GM18909 (cell line): ENCODE data around the gene CTU2.
"Not testable (repeated sequence)": the region's sequence is repeated elsewhere in the genome, so short reads cannot be mapped to it uniquely, and the experiment has no call there.

Experiments used
- ATAC-seq: cut with Tn5 transposase; IDR thresholded peaks from one replicate; pipeline ENCODE4 v1.9.1; 2021; ENCODE audit warnings: mild to moderate bottlenecking; ENCODE audit not compliant: unreplicated experiment, poor library complexity

Gene CTU2

DNA sequence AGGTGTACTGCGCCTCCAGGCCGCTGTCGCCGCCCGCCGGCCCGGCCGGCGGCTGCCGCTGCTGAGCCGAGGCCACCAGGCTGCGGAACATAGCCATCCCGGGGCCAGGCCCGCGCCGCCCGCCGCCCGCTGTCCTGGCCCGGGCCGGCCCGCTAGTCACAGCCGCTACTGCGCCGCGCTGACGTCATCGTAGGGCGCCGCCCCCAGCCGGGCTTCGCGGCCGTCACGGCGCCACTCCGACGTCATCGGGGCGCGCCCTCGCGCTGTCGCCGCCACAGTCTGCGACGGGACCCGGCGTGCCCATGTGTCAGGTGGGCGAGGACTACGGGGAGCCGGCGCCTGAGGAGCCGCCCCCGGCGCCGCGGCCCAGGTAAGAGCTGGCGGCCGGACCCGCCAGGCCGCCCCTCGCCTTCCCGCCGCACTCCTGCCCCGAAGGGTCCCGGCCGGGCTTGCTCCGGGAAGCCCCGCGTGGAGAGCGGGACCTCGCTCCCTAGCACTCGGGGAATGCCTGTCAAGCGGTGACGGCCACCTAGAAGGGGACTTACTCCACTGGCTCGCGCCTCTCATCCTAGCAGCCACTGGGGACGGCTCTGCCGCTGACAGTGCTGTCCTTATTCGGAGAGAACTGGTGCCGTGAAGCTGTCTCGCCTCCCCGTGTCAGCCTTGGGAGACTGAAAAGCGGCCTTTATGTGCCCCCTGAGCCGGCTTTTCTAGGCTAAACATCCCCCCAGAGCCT is at the start of gene CTU2, which contains the start of gene RNF166:
Gene CTU2 (plus strand): TSS at position 275 of the 736 bp plus-strand sequence. CDS start 28 bp downstream, at position 303.
Gene RNF166 (minus strand): TSS at position 180 of the 736 bp plus-strand sequence. CDS start 83 bp downstream, at position 97.
- peak; percentile 66 for ATAC-seq

DNA sequence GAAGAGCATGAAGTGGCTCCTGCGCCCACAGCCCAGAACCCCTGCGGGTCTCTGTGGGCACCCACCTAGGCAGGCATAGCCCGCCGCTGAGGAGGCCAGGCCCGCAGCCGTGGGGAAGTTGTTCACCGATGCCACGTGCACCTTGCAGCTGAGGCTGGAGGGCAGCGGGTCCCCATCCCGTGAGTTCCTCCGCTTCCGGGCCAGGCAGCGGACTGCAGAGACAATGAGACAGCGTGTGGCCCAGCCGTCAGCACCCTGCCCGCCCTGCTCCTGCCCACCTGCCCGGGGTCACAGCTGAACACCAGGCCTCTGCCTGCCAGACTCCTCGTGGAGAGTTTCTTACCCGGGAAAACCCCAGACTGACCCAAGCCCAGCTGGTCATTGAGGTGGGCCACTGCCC is 48.9 kb upstream of the CTU2 start:
- no peak for ATAC-seq

- ATAC-seq = no peak
Observed at GRCh38 chr16:88658714-88659113, 47.6 kb upstream of the CTU2 start.

DNA sequence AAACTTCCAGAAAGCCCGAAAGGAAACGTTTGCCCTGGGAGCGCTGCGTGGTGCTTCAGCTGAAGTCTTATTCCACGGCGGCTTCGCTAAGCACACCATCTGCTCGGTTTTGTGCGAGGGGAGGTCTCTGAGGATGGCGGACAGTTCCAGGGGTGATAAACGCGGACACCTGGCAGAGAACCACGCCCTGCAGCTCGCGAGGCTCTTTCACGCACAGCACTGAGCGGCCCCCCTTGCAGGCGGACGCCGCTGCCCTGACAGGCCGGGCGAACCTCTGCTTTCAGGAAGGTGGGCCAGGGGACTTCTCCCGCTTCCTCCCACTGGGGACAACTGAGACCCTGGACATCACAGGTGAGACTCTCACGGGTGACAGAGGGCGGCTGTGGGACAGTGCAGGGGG is 47.1 kb upstream of the CTU2 start:
- no peak for ATAC-seq

- ATAC-seq = no peak
Observed at GRCh38 chr16:88661468-88661867, 44.8 kb upstream of the CTU2 start.

DNA sequence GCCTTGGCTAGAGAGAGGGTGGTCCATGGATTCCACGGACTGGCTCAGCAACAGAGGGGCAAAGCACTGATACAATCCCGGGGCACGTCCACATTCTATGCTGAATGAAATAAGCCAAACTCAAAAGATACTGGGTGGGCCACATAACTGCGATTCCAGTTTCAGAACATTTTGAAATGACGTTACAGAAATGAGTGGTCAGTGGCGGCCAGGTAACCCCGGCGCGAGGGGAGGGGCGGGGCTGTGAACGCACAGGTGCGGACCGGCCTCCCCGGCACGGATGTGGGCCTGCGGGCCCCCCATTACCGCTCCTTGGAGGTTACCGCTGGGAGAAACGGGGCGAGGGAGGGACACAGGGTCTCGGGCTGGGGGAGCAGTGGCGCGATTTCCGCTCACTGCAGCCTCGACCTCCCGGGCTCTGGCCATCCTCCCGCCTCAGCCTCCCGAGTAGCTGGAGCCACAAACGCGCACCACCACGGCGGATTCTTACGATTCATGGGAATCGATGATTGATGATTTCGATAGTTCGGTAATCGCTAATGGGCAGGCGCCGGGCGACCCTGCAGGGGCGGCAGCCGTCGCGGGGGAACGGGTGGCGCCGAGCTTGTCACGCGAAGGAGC is 44.0 kb upstream of the CTU2 start:
- no peak for ATAC-seq

DNA sequence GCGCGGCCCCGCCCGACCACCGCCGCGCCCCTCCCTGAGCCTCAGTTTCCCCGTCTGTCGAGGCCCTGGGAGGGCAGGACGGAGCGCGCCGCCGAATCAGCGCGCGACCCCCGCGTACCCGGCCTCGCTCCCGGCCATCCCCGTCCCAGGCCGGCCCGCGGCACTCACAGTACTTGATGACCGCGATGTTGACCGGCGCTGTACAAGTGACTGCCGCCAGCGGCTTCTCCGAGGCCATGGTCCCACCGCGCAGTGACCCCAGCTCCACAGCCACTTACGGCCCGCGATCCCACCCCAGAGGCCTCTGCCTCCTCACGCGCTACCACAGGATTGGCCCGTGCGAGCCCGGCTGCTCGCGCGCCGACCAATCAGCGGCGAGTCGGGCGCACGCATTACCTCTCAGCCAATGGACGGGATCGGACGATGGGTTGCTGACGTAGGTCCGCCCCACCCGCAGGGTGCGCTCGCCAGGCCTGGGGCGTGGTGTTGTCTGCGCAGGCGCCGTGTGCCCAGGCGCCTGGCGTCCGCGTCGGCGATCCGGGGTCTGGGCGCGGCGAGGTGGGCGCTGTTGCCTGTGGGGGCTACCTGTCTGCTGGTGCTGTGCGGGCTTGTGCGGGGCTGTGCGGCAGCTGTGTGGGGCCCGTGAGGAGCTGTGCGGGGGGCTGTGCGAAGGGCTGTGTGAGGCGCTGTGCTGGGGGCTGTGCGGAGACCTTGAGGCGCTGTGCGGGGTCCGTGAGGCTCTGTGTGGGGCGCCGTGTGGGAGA is 43.3 kb upstream of the CTU2 start, which contains the start of gene MVD:
Gene MVD (minus strand): TSS at position 249 of the 764 bp plus-strand sequence. CDS start 11 bp downstream, at position 238.
- ATAC-seq = peak; percentile 94

DNA sequence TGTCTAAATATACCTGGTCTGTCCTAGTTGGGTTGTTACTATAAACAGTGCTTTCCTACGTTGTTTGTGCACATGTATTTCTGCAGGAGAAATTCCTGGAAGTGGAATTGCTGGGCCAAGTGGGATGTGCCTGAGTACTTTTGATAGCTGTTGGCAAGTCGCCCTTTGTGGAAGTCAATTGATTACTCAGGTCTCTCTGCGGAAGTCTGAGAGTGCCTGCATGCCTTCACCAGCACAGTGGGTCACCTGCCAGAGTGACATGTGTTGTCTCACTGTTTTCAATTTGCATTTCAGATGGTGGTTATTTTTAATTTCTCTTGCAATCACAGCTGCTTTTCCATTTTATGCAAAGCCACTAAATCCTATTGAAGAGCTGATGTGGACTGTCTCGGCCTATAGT is 41.2 kb upstream of the CTU2 start:
- ATAC-seq = no peak

- no peak for ATAC-seq
Observed at GRCh38 chr16:88665570-88665969, 40.7 kb upstream of the CTU2 start.

- ATAC-seq = no peak
Observed at GRCh38 chr16:88667461-88667860, 38.8 kb upstream of the CTU2 start.

DNA sequence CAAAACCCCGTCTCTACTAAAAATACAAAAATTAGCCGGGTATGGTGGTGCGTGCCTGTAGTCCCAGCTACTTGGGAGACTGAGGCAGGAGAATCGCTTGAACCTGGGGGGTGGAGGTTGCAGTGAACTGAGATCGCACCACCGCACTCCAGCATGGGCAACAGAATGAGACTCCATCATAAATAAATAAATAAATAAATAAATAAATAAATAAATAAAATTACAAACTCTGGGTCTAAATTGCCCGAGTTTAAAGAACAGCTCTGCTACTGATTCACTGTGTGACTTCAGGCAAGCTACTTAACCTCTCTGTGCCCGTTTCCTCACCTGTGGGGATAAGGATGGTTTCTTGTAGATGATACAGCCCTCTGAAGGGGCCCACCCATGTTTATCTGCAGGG is 36.8 kb upstream of the CTU2 start:
- ATAC-seq = not testable (repeated sequence)

DNA sequence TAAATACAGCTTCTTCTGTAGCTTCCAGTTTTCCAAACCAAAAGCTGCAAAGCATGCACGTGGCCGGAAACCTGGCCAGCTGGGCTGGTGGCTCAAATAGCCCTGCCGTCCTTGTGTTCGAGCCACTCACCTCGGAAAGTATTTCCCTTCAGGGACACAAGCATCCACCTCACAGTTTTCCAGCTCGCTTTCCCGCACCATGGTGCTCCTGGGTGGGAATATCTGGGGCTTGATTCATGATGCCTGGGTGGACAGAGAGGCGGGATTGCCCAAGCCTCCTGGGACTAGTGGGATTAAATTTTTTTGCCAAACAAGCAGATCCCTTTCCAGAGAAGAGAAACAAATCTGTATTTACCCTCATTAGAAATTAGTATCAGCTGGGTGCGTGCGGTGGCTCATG is 36.3 kb upstream of the CTU2 start:
- ATAC-seq = no peak

GRCh38 chr16:88671806-88672205 is 34.5 kb upstream of the CTU2 start:
- ATAC-seq = no peak

GRCh38 chr16:88672776-88673175 is 33.5 kb upstream of the CTU2 start:
- ATAC-seq = no peak

GRCh38 chr16:88673716-88674379 is 32.5 kb upstream of the CTU2 start:
- no peak for ATAC-seq

DNA sequence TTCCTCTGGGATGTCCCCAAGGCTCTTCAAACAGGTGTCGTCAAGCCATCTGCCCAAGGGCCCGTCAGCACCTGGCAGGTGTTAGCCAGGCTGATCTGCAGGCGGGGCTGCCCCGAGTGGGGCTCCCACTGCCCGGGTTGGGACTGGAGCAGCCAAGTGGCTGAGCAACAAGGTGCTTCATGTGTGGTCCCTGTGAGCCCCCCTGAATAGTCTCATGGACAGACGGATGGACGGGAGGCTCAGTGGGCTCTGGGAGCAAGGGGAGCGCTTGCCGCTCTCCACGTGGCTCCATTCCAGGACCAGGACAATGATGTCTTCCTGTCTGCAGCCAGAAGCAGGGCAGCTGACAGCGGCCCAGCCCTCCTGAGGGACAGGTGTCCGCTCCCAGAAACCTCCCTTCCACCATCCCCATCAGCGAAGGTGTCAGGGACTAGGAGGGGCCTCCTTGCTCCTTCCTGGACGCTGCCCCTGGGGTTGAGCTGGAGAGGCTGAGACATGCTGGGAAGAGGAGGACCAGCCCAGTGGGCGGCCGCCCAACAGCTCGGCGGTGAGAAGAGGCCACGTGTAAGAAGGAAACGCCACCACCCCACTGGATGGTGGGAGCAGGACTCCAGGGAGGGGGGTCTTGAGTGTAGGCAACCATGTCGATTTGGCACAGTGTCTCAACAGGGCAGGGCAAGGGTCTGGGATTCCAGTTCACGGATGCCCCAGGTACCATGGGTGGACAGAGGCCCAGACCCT is 29.6 kb upstream of the CTU2 start:
- no peak for ATAC-seq

DNA sequence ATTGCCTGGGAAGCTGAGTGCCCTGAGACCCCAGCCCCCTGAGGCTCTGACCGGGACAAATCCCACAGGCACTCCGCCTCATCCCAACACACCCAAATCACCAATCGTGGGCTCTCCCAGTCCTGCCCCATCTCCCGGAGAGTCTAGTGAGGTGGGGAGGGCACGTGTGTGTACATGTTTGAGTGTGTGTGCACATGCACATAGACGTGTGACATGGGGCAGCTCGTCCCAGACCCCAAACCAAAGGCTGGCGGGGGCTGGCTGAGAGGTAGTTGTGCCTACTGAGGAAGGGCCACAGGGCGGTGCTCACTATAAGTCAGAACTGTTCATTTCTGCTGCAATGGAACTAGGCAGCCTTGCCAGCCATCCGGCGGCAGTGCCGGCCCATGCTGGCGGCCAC is 28.6 kb upstream of the CTU2 start:
- ATAC-seq = no peak

DNA sequence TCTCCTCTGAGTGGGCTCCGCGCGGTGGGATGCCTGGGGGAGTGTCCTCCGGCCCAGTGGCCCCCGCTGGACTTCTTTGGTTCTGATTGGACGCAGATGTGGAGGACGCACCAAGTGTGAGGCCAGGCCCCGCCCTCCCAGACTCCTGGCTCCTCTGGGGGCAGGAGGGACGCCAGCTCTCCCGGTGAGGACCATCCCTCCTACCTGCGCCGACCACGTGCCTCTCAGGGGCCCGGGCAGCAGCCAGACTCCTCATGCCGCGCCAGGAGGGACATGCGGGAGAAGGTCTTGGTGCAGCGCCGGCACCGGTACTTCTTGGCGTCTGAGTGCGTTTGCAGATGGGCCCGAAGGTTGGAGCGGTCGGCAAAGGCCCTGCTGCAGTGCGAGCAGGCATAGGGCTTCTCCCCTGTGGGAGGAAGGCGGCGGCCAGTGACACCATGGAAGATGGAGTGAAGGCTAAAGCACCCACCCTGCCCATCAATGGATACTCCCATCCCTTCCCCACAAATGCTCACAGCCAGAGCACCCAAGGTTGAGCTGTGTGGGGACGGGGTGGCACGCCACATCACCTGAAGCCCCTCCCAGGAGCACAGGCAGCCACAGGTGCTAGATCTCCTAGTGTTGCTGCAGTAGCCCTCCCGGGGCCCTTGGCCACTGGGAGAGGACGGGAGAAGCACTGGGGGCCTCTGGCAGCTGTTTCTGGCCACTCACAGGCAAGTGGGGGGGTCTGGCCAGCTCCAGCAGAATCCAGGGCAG is 27.9 kb upstream of the CTU2 start:
- ATAC-seq = no peak

DNA sequence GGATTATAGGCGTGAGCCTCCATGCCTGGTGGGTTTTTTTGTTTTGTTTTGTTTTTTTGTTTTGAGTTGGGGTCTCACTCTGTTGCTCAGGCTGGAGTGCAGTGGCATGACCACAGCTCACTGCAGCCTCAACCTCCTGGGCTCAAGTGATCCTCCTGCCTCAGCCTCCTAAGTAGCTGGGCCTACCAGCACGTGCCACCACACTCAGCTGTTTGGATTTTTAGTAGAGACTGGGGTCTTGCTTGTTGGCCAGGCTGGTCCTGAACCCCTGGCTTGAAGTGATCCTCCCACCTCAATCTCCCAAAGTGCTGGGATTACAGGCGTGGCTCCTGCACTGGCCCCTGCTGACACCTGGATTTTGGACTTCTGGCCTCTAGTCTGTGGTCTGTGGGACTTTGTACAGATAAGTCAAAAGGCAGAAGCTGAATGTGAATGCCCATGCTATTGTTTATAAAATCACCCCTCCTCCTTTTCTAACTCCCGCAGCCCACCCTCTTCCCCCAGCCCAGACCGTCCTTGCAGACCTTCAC is 25.7 kb upstream of the CTU2 start:
- no peak for ATAC-seq
